AG10803 (cell line): ENCODE results near the gene MKRN3.

Experiments used
- DNase-seq: peaks from one replicate; pipeline ENCODE4 v3.0.0; 2010; ENCODE audit warnings: low read depth
- H3K4me3 ChIP-seq: 2 replicates; pipeline ENCODE4 v1.5.1; 2011; ENCODE audit warnings: mild to moderate bottlenecking, low read length, control low read depth
- TF ChIP-seq, protein P1 (sequence below): conservative IDR thresholded peaks from 2 replicates; pipeline ENCODE4 v1.5.1; 2011; ENCODE audit warnings: mild to moderate bottlenecking, low read length, control low read depth, inconsistent platforms

MKRN3 gene

DNA sequence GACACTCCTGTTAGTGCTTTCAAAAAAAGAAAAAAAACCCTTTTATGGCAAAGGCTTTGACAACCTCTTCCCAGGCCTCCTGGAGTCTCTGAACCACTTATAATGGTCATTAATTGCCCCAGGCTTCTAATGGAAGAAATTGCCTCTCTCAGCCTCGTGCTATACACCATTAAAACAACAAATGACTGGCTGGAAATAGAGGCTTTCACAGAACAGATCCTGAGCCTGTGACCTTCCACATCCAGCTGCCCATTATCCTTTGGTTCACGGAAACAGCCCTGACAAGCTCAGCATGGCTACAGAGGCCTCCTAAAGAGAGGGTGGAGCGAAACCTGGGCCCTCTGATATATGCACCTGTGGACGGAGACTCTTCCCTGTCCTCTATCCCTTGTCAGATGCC is 26.8 kb upstream of the MKRN3 start:
- H3K4me3 ChIP-seq = no peak overlapping the region
- no peak for DNase-seq
- TF ChIP-seq, protein P1, sequence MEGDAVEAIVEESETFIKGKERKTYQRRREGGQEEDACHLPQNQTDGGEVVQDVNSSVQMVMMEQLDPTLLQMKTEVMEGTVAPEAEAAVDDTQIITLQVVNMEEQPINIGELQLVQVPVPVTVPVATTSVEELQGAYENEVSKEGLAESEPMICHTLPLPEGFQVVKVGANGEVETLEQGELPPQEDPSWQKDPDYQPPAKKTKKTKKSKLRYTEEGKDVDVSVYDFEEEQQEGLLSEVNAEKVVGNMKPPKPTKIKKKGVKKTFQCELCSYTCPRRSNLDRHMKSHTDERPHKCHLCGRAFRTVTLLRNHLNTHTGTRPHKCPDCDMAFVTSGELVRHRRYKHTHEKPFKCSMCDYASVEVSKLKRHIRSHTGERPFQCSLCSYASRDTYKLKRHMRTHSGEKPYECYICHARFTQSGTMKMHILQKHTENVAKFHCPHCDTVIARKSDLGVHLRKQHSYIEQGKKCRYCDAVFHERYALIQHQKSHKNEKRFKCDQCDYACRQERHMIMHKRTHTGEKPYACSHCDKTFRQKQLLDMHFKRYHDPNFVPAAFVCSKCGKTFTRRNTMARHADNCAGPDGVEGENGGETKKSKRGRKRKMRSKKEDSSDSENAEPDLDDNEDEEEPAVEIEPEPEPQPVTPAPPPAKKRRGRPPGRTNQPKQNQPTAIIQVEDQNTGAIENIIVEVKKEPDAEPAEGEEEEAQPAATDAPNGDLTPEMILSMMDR = no peak

DNA sequence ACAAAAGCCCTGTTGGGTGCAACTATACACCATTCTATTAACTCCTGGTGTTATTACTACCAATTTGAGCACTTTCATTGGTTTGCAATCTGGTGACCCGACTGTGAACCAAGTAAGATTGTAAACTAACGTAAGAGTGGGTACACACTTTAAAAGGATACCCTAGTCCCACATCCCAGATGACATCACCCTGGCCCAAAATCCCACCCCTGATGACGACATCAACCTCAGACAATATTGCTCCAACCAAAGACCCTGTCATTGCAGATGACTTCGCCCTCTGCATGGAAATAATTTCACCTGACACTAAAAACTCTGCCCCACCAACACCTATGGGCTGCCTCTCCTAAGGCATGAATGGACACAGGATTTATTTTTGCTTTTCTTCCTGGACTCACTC is 25.6 kb upstream of the MKRN3 start:
- no peak overlapping the region for H3K4me3 ChIP-seq
- TF ChIP-seq, protein P1 = no peak
- no peak for DNase-seq

DNA sequence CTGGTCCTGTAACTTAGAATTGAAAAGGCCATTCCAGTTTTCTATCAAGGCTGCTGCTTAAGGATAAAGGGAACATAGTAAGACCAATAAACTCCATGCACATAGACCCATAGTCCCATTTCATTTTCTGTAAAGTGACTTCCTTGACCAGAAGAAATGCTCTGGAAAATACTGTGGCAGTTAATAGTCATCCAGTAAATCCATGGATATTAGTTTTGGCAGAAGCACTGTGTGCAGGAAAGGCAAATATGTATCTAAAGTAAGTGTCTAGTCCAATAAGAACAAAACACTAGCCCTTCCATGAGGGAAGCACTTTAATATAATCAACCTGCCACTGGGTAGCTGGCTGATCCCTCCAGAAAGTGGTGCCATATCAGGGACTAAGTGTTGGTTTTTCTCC is 19.3 kb upstream of the MKRN3 start:
- H3K4me3 ChIP-seq = no peak overlapping the region
- TF ChIP-seq, protein P1 = no peak
- DNase-seq = no peak

DNA sequence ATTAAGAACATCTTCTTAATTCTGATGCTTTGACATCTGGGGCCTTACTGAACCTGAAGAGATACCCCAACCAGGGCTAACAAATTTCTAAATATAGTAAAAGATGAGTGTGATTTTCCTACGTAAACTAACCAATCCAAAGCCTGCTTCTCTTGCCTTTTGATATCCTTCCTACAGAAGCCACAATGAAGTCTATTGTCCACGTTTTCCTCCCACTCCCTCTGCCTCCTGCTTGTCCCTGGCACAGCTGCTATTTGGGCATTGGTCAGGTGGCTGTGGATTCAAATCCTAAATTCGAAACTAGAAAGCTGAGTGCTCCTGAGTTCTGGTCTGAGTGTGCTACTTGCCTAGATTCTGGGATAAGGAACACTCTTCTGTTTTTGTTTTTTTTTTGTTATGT is 17.4 kb upstream of the MKRN3 start:
- DNase-seq = no peak
- no peak overlapping the region for H3K4me3 ChIP-seq
- TF ChIP-seq, protein P1 = no peak

DNA sequence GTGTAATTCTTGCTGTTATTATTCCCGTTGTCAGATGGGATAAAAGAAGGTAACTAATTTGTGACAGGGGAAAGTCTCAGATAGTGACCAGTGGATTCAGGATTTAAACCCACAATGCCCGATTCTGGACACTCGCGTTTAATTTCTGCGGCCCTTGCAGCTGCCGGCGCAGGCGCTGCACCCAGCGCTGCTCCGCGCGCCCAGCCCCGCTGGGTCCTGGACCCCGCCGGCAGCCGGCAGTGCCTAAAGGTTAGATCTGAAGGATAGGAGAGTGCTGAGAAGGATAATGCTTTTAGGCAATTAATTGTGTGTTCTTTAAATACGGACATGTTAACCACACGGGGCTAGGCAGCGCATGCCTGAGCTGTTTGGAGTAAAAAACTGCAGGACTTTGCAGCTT is 3.6 kb upstream of the MKRN3 start:
- DNase-seq = no peak
- TF ChIP-seq, protein P1 = no peak
- no peak overlapping the region for H3K4me3 ChIP-seq

DNA sequence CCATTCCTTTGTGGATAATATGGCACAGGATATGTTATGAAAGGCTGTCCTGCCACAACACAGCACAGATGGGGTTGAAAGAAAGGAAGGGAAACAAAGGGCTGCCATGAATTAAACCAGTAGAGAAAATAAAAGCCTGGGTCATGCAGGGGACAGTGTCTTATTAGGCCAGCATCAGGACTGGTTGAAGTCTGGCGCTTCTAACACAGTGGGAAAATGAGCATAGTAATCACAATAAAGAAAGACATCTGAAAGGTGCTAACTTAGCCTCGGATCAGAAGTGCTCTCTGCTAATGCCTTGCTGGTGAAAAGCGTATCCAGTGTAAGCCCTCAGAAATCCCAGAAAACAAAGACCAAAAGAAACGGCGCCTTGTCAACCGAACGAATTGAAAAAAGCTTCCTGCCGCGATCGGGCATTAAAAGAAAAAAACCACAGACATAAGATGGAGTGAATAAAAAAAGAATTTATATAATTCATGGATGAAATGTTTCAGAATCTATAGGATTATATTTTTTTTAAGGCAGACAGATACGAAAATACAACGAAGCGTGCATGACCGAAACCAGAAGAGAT is 566 bp upstream of the MKRN3 start:
- TF ChIP-seq, protein P1 = no peak
- peak overlapping the region; percentile 60 for H3K4me3 ChIP-seq
- DNase-seq = no peak

DNA sequence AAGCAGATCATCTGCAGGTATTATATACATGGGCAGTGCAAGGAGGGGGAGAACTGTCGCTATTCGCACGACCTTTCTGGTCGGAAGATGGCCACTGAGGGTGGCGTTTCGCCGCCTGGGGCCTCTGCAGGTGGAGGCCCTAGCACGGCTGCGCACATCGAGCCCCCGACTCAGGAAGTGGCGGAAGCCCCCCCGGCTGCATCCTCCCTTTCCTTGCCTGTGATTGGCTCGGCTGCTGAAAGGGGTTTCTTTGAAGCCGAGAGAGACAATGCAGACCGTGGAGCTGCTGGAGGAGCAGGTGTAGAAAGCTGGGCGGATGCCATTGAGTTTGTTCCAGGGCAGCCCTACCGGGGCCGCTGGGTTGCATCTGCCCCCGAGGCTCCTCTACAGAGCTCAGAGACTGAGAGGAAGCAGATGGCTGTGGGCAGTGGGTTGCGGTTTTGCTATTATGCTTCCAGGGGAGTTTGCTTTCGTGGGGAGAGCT is 639 bp downstream of the MKRN3 start:
- TF ChIP-seq, protein P1 = no peak
- peak overlapping the region; percentile 72 for H3K4me3 ChIP-seq
- DNase-seq = peak; percentile 3
